GM21825 (cell line): ENCODE results near the gene BASP1.
"Not testable (repeated sequence)": the region's sequence is repeated elsewhere in the genome, so short reads cannot be mapped to it uniquely, and the experiment has no call there.

Experiments used
- ATAC-seq: cut with Tn5 transposase; IDR thresholded peaks from one replicate; pipeline ENCODE4 v1.9.1; 2021; ENCODE audit warnings: mild to moderate bottlenecking, moderate library complexity; ENCODE audit not compliant: unreplicated experiment

The BASP1 gene

DNA sequence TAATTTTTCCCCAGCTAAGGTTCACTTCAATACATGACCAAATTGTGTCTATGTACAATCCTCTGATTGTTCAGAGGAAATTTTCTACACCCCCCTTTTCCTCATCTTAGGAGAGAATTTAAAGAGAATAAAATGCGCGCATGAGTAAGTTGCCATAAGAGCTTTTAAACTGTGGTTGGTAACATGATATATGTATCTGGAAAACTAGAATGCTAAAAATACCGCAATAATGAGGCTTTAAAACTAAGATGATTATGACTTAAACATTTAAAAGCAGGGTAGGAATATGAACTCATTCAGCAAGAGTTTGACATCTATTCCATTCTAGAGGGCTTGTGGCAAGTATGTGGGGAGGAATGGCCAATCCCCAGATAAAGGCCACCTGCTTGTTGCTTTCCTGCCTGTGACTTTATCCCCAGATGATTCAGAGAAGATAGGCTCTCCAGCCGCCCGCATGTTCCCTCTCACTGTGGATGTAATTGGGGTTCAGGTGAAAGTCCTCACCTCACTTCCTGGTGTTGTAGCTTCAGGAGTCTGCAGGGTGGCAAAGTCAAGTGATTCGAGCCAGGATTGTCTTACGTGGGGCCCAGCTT is 26.5 kb upstream of the BASP1 start:
- no peak for ATAC-seq

DNA sequence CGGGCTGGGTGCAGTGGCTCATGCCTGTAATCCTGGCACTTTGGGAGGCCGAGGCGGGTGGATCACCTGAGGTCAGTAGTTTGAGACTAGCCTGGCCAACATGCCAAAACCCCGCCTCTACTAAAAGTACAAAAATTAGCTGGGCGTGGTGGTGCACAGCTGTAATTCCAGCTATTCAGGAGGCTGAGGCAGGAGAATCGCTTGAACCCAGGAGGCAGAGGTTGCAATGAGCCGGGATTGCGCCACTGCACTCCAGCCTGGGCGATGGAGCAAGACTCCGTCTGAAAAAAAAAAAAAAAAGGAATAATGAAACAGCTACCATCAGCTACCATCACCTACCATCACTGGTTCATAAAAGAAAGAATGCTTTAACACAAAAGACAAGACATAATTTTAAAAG is 25.9 kb upstream of the BASP1 start:
- not testable (repeated sequence) for ATAC-seq

DNA sequence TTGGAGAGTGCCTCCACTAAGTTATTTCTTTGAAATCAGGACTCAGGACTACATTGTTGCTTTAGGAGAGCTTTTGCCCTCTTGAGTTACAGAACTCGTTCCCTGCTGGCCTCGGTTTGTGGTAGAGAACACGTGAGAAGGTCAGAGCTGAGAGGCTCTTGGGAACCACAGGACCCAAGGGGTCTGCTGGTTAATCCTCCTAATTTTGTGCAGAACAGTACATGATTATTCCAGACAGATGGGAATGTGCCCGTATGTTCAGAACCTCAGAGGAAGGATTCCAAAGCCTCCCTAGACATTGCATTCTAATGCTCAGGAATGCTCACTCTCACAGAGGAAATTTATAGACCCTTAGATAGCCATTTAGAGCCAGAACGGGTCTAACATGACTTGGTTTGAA is 25.2 kb upstream of the BASP1 start:
- ATAC-seq, result no peak

DNA sequence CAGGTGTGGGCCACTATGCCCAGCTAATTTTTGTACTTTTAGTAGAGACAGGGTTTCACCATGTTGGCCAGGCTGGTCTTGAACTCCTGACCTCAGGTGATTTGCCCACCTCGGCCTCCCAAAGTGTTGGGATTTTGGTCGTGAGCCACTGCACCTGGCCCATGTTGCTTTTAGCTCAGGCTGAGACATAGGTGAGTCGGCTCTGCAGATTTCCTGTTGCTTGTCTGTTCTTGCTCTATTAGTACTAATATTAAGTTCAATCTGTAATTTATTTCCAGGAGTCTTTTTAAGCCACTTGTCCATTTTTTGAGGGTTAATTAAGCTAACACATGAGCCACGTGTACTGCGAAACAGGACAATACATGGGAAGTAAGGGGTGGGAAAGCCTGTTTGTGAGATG is 21.4 kb upstream of the BASP1 start:
- ATAC-seq, result no peak

DNA sequence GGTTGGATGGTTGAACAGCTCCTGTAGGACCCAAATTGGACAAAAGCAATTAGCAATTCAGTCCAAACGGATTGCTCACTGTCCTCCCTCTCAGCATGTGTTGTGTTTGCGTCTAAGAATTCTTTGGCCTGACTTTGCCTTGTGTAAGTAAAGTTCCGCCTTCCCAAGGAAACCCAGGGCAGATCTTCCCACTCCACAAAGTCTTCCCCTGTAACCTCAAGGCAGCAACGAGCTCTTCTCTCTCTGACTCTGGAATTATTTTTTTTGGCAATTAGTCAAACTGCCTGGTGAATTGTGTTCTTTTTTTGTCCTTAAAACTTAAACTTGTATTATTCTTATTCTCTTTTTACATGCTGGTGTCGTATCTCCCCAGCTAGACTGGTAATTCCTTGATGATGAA is 20.7 kb upstream of the BASP1 start:
- ATAC-seq, result no peak

DNA sequence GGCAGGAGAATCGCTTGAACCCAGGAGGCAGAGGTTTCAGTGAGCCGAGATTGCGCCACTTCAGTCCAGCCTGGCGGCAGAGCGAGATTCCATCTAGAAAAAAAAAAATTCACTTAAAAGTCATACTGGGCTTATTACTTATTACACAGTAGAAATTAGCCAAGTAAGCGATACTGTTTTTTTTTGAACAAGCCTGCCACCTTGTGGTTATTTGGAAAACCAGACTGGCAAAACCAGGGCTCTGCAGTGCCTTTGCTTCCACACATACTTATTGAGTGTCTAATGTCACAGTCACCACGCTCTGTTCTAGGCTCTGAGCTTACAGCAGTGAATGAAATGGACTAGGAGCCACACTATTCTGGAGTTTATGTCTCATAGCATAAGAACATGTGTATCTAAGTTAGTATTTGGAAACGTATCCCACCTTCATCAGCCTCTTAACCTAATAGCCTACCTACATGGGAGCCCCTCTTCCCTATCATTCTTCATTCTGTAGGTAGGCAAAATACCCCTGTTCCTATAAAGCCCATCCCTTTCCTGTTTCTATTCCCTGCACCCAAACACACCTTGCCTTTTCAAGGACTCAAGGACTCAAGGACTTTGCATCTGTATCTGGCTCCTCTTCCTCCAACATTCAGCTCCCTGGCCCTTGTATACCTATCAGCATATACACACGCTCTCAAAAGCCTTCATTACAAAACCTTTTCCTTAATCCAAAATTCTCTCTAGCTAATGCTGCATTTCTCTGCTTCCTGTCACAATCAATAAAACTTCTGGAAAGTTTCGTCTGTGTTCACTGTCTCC is 13.9 kb upstream of the BASP1 start:
- ATAC-seq, result peak; percentile 81

DNA sequence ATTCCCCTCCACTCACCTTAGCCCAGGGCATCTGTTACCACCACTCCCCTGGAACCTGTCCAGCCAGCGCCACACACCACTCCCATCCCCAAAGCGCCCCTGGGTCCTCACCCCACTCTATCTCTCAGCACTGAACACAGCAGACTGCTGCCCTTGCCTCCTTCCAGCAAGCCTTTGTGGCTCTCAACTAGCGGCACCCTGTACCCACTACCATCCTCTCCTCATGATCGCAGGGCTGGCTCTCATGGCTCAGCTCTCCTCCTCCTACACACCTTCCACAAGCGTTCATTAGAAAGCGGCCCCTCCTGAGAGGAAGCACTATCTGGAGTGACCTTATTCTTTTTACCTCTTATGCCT is 13.3 kb upstream of the BASP1 start:
- ATAC-seq, result no peak

DNA sequence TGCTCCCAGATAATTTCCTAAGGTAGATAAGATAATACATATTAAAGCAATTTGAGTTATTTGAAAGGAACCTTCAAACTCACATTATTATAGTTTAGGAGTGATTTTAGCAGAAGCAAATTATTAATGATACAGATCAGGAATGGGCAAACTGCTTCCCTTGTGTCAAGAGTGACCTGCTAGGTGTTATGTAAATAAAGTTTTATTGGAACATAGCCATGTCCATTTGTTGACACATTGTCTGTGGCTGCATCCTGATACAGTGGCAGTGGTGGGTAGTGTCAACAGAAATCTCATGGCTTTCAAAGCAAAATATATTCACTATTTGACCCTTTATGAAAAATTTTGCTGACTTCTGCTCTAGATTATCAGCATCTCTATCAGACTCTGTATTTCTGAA is 11.4 kb upstream of the BASP1 start:
- ATAC-seq, result no peak

DNA sequence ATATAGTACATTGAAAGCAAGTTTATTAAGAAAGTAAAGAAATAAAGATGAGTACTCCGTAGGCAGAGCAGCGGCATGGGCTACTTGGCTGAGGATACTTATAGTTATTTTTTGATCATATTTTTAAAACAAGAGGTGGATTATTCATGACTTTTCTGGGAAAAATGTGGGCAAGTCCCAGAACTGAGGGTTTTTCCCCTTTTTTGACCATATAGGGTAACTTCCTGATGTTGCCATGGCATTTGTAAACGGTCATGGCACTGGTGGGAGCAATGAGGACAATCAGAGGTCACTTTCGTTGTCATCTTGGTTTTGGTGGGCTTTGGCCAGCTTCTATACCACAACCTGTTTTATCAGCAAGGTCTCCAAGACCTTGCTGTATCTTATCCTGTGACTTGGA is 5.2 kb upstream of the BASP1 start:
- no peak for ATAC-seq

DNA sequence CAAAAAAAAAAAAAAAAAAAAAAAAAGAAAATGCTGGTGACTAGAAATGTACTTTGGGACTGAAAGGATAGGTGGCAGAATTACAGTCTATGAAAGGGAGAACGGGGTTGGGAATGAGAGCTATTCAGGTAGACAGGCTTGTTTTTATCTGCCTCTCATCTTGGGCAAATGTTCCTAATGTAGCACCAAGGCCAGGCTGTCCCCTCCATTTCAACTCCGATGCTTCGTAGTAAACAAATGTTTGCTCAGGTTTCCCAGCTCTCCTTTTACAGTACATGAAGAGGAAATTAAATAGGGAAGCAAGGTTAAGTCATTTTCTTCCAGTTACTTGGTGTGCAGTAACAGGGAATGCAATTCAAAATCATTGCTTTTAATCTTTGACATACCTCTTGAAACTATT is 4.4 kb upstream of the BASP1 start:
- ATAC-seq, result no peak

DNA sequence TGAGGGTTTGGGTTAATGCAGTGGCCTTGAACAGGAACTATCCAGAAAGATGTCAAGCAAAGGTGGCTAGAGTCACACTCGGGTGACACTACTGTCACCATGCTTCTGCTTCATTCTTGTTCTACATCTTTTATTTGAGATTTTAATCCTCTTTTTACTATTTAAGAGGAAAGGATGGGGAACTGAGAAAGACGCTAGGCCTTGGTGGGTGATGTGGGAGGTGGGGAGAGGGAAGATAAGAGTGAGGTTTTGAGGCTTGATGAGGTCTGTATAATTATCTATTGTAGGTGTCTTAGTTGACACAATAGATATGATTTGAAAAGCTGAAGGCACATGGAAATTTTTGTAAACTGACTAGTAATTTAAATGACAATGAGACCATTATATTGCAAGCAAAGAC is 3.5 kb upstream of the BASP1 start:
- no peak for ATAC-seq

DNA sequence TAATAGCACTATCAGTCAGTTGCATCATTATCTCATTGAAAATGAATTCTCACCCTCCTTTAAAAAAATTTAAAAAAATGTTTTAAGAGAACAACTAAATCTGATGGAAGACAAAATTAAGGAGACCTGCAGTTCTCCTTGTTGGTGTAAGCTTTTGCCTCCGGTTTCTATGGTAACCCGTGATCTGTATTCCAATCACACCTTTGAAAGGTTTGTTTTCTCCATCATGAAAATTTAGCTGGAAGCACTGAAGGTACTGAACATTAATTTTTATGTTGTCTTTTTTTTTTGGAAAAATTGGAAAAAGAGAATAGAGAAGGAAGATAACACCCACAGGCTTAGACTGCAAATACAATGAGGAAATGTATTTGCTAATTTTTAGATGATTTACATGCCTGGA is 2.5 kb upstream of the BASP1 start:
- no peak for ATAC-seq

DNA sequence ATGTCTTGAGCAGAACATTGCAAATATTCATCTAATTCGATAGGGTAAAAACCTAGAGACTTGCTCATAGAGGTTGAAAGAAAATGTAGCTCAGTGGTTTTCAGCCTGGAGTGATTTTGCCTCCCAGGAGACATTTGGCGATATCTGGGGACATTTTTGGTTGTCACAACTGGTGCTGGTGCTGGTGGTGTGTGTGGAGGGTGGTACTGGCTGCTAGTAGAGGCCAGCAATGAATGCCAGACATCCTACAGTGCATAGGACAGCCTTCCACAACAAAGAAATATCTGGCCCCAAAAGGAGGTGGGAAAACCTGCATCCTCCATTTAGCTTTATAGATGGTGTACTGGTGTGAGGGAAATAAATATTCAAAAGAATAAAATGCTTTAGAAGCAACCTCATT is 2.1 kb upstream of the BASP1 start:
- ATAC-seq, result no peak

DNA sequence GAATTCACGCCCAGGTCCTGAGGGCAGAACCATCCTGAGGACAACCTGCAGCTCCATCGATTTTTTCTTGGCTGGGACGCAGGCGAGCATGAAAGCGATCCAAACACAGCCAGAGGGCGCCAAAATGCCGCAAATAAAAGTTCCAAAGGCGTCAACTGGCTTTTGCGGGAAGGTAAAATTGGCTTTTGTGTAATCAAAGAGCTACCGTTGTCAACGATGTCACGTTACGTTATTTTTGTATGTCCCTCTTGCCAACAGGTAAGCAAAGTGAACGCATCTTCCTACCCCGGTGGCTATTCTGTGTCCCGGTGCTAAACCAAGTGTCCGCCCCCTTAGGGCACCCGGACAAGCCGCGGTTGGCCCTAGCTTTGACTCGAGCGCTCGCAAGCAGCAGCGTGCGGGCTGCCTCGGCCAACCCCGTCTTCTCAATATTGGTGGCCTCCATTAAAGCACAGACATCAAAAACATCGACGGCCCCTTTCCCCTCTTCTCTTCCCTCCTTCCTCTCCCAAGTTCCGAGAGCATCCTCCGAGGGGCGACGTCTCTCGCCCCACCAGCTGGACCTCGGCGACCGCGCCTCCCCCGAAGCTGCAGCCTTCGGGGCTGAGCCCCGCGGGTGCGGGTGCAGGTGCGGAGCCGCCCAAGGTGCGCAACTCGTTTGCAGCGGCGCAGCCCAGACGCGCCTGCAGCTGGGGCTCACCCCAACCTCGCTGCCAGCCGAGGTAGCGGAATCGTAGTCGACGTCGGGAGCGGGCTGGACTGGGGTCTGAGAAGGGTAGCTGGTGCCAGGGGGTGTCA is 1.1 kb upstream of the BASP1 start:
- ATAC-seq, result peak; percentile 41

DNA sequence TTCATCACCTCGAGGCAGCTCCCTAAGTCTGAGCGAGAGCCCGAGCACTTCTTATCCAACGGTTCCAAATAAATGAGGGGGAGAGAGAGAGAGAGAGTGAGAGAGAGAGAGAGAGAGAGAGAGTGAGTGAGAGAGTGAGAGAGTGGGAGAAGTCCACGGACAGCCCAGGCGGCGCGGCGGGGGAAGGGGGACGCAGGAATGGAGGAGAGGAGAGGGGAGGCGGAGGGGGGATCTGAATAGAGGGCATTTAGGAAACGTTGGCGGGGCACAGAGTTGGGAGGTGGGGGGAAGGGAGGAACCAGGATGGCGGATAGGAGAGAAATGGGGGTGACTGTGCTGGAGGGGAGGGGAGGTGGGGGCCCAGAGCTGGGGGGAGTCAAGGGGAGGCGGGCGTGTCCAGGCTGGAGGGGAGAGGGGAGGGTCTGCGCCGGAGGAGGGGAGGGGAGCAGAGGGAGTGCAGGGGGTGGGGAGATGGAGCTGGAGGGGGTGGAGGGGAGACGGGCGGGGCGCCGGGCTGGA is 398 bp upstream of the BASP1 start:
- no peak for ATAC-seq

DNA sequence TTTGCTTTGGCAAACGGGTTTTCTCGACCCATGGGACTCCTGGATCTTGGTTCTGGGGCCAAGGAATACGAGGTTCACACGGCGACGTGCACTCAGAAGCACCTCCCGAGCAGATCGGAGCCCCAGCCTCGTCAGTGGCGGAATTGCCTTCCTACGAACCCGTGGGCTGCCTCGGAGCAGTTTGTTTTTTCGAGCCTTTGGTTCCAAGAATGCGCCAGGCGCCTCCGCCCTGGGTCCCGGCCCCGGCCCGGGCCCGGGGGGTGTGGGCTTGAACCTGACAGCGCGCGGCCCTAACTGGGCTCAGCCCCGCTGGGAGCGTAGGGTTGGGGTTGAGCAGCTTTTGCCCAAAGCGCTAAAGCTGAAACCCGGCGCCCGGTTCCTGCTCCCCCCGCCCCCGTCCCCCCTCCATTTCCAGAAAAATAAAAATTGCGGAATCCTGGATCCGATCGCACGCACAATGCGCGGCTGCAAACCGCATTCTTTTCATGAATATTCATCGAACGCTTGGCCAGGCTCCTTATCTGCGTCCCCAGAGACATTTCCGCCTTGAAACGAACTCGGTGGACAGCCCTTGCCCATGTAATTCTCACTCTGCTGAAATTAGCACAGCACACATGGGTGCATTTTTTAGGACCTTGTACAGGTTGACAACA is 1.0 kb downstream of the BASP1 start:
- peak; percentile 38 for ATAC-seq

DNA sequence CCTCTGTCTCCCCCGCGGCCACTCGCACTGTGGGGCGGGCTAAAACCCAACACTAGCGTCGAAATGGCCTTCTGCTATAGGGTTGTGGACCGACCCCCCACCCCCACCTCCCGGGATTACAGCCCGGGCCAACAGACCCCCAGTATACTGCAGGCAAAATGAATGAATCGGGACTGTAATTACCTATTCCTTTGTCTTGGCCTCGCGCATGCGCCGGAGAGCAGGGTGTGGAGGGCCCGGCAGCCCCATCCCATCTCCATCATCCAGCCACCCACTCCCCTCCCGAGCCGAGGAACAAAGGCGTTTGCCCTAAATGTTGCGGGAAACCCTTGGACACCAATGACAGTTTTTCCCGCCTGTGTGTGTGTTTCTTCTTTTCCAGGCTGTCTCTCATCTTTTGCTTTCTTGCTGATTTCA is 1.6 kb downstream of the BASP1 start:
- ATAC-seq, result peak; percentile 8

DNA sequence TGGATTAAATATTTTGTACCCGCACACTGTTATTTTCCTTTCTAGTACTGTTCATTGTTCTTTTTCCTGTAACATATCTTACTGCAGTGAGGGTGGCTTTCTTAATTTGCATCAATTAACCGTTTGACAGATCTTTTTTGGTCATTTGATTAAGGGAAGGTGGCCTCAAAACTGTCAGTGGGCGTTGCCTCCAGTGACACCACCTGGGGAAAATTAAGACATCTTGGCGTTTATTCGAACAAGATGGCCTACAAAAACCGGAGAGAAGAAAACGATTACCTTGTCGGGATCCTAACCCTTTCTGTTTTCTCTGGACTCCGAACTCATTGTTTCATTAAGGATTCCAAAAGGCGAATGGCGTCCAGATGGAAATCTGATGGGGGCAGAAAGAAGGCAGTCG is 2.0 kb downstream of the BASP1 start:
- ATAC-seq, result no peak

DNA sequence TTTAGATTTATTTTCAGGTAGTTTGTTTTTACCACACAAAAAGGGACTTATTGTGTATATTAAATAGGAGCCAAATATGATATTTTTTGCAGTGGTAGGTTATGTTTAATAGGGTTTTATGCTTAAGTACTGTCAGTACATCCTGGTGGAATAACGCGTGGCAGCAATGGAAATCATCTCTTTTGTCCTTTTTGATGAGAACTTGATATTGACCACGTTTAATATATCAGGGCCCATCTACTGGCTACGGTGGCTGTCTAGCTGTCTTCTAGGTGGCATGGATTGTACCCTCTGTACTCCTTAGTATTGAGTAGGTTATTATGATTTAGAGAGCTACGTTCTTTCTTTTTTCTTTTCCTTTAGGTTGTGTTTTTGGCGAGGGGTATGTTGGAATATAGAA is 2.6 kb downstream of the BASP1 start:
- ATAC-seq, result no peak

DNA sequence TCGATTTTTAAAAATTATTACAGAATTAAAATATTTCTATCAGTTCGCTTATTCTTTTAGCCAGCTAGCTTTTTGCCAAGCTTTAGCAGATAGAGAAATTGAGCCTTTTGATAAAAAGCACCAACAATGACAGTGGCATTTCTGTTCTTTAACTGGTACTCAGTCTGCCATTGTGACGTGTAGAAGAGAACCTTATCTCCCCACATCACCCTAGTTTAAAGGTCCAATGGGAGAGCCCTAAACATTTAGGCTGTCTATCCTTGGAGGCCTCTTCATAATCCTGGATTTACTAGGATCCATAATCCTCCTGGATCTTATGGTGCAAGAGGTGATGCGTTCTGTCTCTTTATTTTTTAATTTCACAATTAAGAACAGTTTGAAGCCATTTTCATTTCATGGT is 3.0 kb downstream of the BASP1 start:
- ATAC-seq, result no peak

DNA sequence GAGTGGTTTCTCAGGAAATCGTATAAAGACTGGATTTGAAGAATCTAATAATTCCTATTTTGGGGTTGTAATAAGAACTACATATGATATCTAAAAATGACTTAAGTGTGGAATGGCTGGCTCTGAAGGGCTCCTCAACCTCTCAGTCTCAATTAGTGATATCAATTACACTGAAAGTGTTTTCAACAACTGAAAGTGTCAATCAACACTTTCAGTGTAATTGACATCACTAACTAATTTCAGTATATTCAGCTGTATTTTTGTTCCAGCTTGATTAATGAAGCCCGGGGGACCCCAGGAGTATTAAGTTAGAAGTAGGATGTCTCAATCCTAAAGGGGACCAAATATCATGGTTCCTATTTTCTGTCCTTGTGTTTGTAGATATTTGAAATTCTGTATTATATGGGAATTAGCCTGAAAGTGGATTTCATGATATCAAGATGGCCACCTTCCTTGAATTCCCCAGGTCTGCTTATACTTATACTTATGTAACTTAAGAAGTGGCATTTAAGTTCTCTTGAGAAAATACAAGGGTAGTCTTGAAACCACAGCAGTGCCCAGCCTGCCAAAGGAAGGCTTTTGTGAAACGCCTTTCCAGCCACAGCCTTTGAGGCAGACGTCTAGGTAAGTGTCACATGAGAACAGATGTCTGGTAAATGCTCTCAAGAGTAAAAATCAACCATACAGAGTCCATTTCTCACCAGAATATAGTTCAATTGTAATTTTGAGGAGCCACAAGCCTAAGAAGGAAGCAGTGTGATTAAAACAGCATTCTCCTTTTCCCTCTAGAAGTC is 4.6 kb downstream of the BASP1 start:
- no peak for ATAC-seq
